Parathyroid adenoma (tissue), 2 donors: ENCODE data around the gene SATL1.

Experiments
- H2AFZ ChIP-seq: fragments of 300-600 bp; sonication (generic); one replicate; pipeline ENCODE4 v1.7.0; 2017; ENCODE audit warnings: antibody characterized with exemption, mild to moderate bottlenecking
- H3K27ac ChIP-seq: fragments of 300-600 bp; sonication (generic); one replicate; pipeline ENCODE4 v1.7.0; 2017
- H3K27me3 ChIP-seq: fragments of 300-600 bp; sonication (generic); one replicate; pipeline ENCODE4 v1.7.0; 2017; ENCODE audit warnings: low read length; ENCODE audit not compliant: control insufficient read depth, insufficient read depth
- H3K36me3 ChIP-seq: fragments of 300-600 bp; sonication (generic); one replicate; pipeline ENCODE4 v1.7.0; 2017; ENCODE audit warnings: low read length; ENCODE audit not compliant: control insufficient read depth, insufficient read depth
- H3K4me1 ChIP-seq: fragments of 300-600 bp; sonication (generic); one replicate; pipeline ENCODE4 v1.7.0; 2017; ENCODE audit warnings: control low read depth
- H3K4me2 ChIP-seq: fragments of 300-600 bp; sonication (generic); one replicate; pipeline ENCODE4 v1.7.0; 2017; ENCODE audit warnings: low read length
- H3K4me3 ChIP-seq: fragments of 300-600 bp; sonication (generic); one replicate; pipeline ENCODE4 v1.7.0; 2017; ENCODE audit warnings: low read depth, low read length
- H3K79me2 ChIP-seq: fragments of 300-600 bp; sonication (generic); one replicate; pipeline ENCODE4 v1.7.0; 2017; ENCODE audit warnings: control low read depth
- H3K9ac ChIP-seq: fragments of 300-600 bp; sonication (generic); one replicate; pipeline ENCODE4 v1.7.0; 2017; ENCODE audit warnings: mild to moderate bottlenecking
- H3K9me3 ChIP-seq: fragments of 300-600 bp; sonication (generic); one replicate; pipeline ENCODE4 v1.7.0; 2017; ENCODE audit warnings: low read length; ENCODE audit not compliant: control insufficient read depth
- TF ChIP-seq, protein P1 (sequence below): fragments of 300-600 bp; sonication (generic); IDR thresholded peaks from one replicate; pipeline ENCODE4 v1.7.0; 2017; ENCODE audit warnings: antibody characterized with exemption, mild to moderate bottlenecking
- donor health status: primary hyperparathyroidism.

SATL1 gene

DNA sequence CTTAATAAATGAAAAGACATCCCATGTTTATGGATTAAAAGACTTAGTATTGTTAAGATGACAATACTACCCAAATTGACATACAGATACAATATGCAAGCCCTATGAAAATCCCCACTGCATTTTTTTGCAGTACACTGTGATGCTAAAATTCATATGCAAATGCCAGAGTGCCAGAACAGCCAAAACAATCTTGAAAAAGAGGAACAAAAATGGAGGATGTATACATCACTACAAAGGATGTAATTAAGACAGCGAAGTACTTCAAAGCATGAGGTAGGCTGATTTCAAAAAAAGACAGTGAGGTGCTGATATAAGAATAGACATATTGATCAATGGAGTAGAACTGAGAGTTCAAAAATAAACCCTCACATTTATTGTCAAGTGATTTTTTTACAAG is 47.3 kb downstream of the SATL1 start:
- Histone ChIP-seq H2AFZ (no peak overlapping the region), H3K79me2 (no peaks in the 10 kb centered on the region), H3K4me3 (no peak overlapping the region), H3K4me1 (no peaks in the 10 kb centered on the region), H3K9me3 (no peaks in the 10 kb centered on the region), H3K27me3 (no peaks in the 10 kb centered on the region), H3K27ac (no peak overlapping the region), H3K9ac (no peak overlapping the region), H3K36me3 (no peaks in the 10 kb centered on the region), H3K4me2 (no peak overlapping the region)
- TF ChIP-seq, protein P1, sequence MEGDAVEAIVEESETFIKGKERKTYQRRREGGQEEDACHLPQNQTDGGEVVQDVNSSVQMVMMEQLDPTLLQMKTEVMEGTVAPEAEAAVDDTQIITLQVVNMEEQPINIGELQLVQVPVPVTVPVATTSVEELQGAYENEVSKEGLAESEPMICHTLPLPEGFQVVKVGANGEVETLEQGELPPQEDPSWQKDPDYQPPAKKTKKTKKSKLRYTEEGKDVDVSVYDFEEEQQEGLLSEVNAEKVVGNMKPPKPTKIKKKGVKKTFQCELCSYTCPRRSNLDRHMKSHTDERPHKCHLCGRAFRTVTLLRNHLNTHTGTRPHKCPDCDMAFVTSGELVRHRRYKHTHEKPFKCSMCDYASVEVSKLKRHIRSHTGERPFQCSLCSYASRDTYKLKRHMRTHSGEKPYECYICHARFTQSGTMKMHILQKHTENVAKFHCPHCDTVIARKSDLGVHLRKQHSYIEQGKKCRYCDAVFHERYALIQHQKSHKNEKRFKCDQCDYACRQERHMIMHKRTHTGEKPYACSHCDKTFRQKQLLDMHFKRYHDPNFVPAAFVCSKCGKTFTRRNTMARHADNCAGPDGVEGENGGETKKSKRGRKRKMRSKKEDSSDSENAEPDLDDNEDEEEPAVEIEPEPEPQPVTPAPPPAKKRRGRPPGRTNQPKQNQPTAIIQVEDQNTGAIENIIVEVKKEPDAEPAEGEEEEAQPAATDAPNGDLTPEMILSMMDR: no peak

- Histone ChIP-seq H3K79me2 (no peaks in the 10 kb centered on the region), H3K36me3 (no peaks in the 10 kb centered on the region), H3K27ac (no peak overlapping the region), H3K9me3 (no peaks in the 10 kb centered on the region), H3K27me3 (no peaks in the 10 kb centered on the region), H3K9ac (no peak overlapping the region), H2AFZ (no peak overlapping the region), H3K4me3 (no peak overlapping the region), H3K4me2 (no peak overlapping the region), H3K4me1 (no peaks in the 10 kb centered on the region)
- TF ChIP-seq, protein P1: no peak
Measured at GRCh38 chrX:85159644-85160043, 83.9 kb downstream of the SATL1 start.

- Histone ChIP-seq H3K27ac (no peak overlapping the region), H3K4me1 (no peaks in the 10 kb centered on the region), H3K4me3 (no peak overlapping the region), H3K9me3 (no peaks in the 10 kb centered on the region), H3K36me3 (no peaks in the 10 kb centered on the region), H3K27me3 (no peaks in the 10 kb centered on the region), H3K4me2 (no peak overlapping the region), H3K9ac (no peak overlapping the region), H3K79me2 (no peaks in the 10 kb centered on the region), H2AFZ (no peak overlapping the region)
- TF ChIP-seq, protein P1: no peak
Measured at GRCh38 chrX:85140964-85141363, 102.6 kb downstream of the SATL1 start.

GRCh38 chrX:85139422-85139821 is 104.2 kb downstream of the SATL1 start:
- no peaks in the 10 kb centered on the region for H3K36me3 ChIP-seq
- H3K9me3 ChIP-seq: no peaks in the 10 kb centered on the region
- H3K4me2 ChIP-seq: no peak overlapping the region
- H3K4me1 ChIP-seq: no peaks in the 10 kb centered on the region
- H3K4me3 ChIP-seq: no peak overlapping the region
- H2AFZ ChIP-seq: no peak overlapping the region
- TF ChIP-seq, protein P1: no peak
- H3K27ac ChIP-seq: no peak overlapping the region
- no peak overlapping the region for H3K9ac ChIP-seq
- H3K27me3 ChIP-seq: no peaks in the 10 kb centered on the region
- H3K79me2 ChIP-seq: no peaks in the 10 kb centered on the region

DNA sequence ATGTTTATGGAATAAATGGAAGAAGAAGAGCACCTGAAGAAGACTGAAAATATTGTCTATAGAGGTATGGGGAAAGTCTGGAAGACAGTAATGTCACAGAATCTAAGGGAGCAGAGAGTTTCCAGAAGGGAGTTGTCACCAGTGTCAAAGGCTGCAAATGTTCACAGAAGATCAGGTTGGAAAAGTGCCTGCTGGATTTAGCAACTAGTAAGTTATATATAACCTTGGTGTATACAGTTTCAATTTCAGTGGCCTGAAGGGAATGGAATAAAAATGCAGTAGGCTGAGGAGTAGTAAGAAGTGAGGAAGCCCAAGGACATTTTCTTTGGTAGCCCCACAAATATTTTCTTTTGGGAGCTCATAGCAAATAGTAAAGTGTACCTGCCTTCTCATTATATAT is 107.2 kb downstream of the SATL1 start:
- Histone ChIP-seq H3K9me3 (no peaks in the 10 kb centered on the region), H3K4me2 (no peak overlapping the region), H3K9ac (no peak overlapping the region), H3K36me3 (no peaks in the 10 kb centered on the region), H3K27ac (no peak overlapping the region), H3K4me3 (no peak overlapping the region), H3K79me2 (no peaks in the 10 kb centered on the region), H3K4me1 (no peaks in the 10 kb centered on the region), H3K27me3 (no peaks in the 10 kb centered on the region), H2AFZ (no peak overlapping the region)
- TF ChIP-seq, protein P1: no peak
